Heart right ventricle (tissue), 16 donors: ENCODE data around the gene OSM. TPM values are rescaled to one million over a fixed set of nuclear protein-coding genes. Genes with fewer than 3 reads are reported as not detected.
A peak's percentile ranks its signal among the peaks of the same experiment; 100 is the strongest.

ENCODE experiments used
- ATAC-seq, 8 donors: fragments of 200-7000 bp; cut with Tn5 transposase; one replicate each; pipeline ENCODE4 v1.9.1; 2020; ENCODE audit warnings: mild to moderate bottlenecking in 8 of 8, moderate library complexity in 8 of 8, moderate number of reproducible peaks in 1 of 8
- DNase-seq, 2 donors: peaks; one replicate each; pipeline ENCODE4 v3.0.0-alpha.2; 2020
- H3K27ac ChIP-seq, 10 donors: fragments of 200-600 bp; sonication (generic) in 2 of 10; one replicate each; pipeline versions ENCODE4 v1.5.0 to v1.8.0; 2020 to 2022; ENCODE audit warnings: mild to moderate bottlenecking in 3 of 10
- H3K27me3 ChIP-seq, 7 donors: fragments of 200-600 bp; one replicate each; pipeline ENCODE4 v1.8.0; 2021 to 2022; ENCODE audit warnings: mild to moderate bottlenecking in 2 of 7
- H3K36me3 ChIP-seq, 9 donors: fragments of 200-600 bp; sonication (generic) in 1 of 9; one replicate each; pipeline versions ENCODE4 v1.5.0 to v1.8.0; 2020 to 2022; ENCODE audit warnings: mild to moderate bottlenecking in 2 of 9
- H3K4me1 ChIP-seq, 9 donors: fragments of 200-600 bp; sonication (generic) in 1 of 9; one replicate each; pipeline versions ENCODE4 v1.5.0 to v1.8.0; 2020 to 2022; ENCODE audit warnings: mild to moderate bottlenecking in 4 of 9
- H3K4me3 ChIP-seq, 10 donors: fragments of 200-600 bp; sonication (generic) in 2 of 10; one replicate each; pipeline versions ENCODE4 v1.5.0 to v1.8.0; 2020 to 2022; ENCODE audit warnings: mild to moderate bottlenecking in 7 of 10, moderate library complexity in 2 of 10
- H3K9me3 ChIP-seq, 11 donors: fragments of 200-600 bp in 10 of 11; sonication (generic) in 2 of 11; one replicate each; pipeline versions ENCODE4 v1.5.0 to v1.8.0; 2013 to 2022; ENCODE audit warnings: mild to moderate bottlenecking in 2 of 11, control low read depth in 1 of 11, moderate library complexity in 1 of 11
- CTCF ChIP-seq, 9 donors: fragments of 200-600 bp; sonication (generic) in 2 of 9; IDR thresholded peaks; one replicate each; pipeline versions ENCODE4 v1.5.0 to v1.8.0; 2021 to 2022; ENCODE audit warnings: antibody characterized with exemption in 9 of 9, mild to moderate bottlenecking in 5 of 9, moderate library complexity in 1 of 9
- WGBS, 2 donors: extraction: QIAGEN DNeasy Blood & Tissue Kit; methylation state at CpG; one replicate each; pipeline ENCODE4 v1.1.7; 2013; ENCODE audit warnings: inconsistent platforms in 1 of 2; 5-methylcytosine and 5-hydroxymethylcytosine counted together
- intact Hi-C, 10 donors: fragments of 100-400 bp; cut with DNase I; formaldehyde crosslinking; loops; one replicate each; pipeline versions ENCODE4 v1.11.1 to v1.14.2; 2022
- polyA plus RNA-seq, 2 donors: library from polyadenylated mRNA; stranded (reverse); fragments of 200-250 nt; gene quantifications; one replicate each; pipeline ENCODE4 v1.2.3, GENCODE V29; 2013
- total RNA-seq, 10 donors: library from RNA; stranded (reverse); fragmentation: NEBNext Ultra II Directional in 3 of 10; extraction: Animal tissue kit (Norgen Biotek cat#: 25700) in 3 of 10; gene quantifications; one replicate each; pipeline versions ENCODE4 v1.2.1 to v1.2.4, GENCODE V29; 2021 to 2023
- donor health status: Arrhythmogenic right ventricular cardiomyopathy.
- donor health status: ischemic (EF 13 %, LVEDD 7.1; RV severe dilation, severe dysfunction).
- donor health status: healthy with polysubstance abuse.
- donor health status: DM: no; HTN: yes; CAD: no.
- donor health status: DM: no; HTN: no; CAD: no.
- donor health status: ischemic (EF 25% LVEDD 6.9; RV normal size, moderate dysfunction).
- donor health status: ischemic (EF 25% LVEDD 5.7; RV mildly dilated, moderate dysfunction).
- donor health status: healthy.
- donor health status: DM: yes; HTN: yes; CAD: no.
- donor health status: Ischemic cardiomyopathy.
- donor health status: ischemic (EF 35%, LVEDD 5.7; RV mildly dilated, moderate dysfunction).
- donor health status: nonischemic (EF 11% LVEDD 7.7; RV severe dilation, severe dysfunction).
- donor health status: DM: yes; HTN: yes; CAD: no.
- donor health status: PGD.
- donor health status: ischemic (EF 29% LVEDD 5.4; RV normal size, mild dysfunction).
- donor health status: nonischemic (EF 23%, LVEDD 6.1; RV moderate dilation, normal function).

Gene OSM
- total and polyA plus RNA-seq, 12 donors, result 0.20 to 2.8 (median 0.41) TPM; not detected in 3

- no peaks in the 10 kb centered on the region for H3K27me3 ChIP-seq
- DNase-seq, result no peak
- intact Hi-C loops, result no loop called here
- no peak for TF ChIP-seq CTCF (IDR thresholded peaks at IDR 0.05)
- H3K36me3 ChIP-seq, result no peaks in the 10 kb centered on the region
- peaks cover 0 to 96% (median 12%) of the 10 kb centered on the region in 9 donors for H3K4me1 ChIP-seq
- peak in 1 of 8 donors; percentile 39 for ATAC-seq
- 80 to 83% methylated on average over 8 of the region's 8 CpGs for WGBS, 2 donors
- H3K4me3 ChIP-seq, result no peak overlapping the region
- H3K9me3 ChIP-seq, result no peaks in the 10 kb centered on the region
- peak overlapping the region in 1 of 10 donors; percentile 55 for H3K27ac ChIP-seq
Measured at GRCh38 chr22:30276039-30276438, 9.4 kb upstream of the OSM start.

DNA sequence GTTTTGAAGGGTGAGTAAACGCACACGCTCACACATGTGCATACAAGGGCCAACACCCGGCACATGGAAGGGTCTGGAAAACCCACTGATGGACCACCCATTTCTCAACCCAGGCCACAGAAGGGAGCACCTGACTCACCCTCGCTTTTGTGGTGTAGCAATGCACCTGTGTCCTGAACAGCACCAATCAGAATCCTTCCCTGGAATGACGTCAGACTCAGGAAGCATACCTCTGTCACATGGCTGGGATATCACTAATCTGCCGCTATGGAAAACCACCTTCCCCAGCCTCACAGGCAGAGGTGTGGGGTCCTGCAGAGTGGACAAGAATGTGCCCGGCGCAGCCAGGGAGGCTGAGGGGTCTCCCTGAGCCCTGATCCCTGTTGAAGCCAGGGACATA is 9.0 kb upstream of the OSM start:
- Histone ChIP-seq H3K4me1 (peaks cover 0 to 98% (median 12%) of the 10 kb centered on the region in 9 donors), H3K36me3 (no peaks in the 10 kb centered on the region), H3K9me3 (no peaks in the 10 kb centered on the region), H3K4me3 (no peak overlapping the region), H3K27me3 (no peaks in the 10 kb centered on the region), H3K27ac (peak overlapping the region in 1 of 10 donors; percentile 55)
- intact Hi-C loops, result no loop called here
- ATAC-seq (no peak), DNase-seq (no peak)
- 65 to 72% methylated on average over 8 of the region's 8 CpGs for WGBS, 2 donors
- TF ChIP-seq CTCF (IDR thresholded peaks at IDR 0.05), result no peak

DNA sequence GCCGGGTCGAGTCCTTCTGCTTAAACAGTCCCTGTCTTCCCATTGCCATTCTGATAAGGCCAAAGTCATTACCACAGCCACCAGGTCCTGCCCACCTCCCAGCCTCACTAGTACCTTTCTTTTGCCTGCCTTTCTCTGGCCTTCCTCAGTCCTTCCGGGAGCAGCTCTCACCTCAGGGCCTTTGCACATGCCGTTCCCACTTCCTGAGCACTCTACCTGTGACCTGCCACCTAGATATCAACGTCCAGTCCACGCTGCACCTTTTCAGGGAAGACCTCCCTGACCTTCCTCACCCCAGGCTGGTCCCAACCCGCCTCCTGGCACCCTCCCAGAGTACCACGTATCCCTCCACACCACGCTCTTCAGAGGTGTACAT is 7.8 kb upstream of the OSM start:
- no peaks in the 10 kb centered on the region for H3K9me3 ChIP-seq
- H3K27ac ChIP-seq, result peak overlapping the region in 1 of 10 donors; percentile 65
- 84 to 91% methylated on average over 9 of the region's 9 CpGs for WGBS, 2 donors
- H3K36me3 ChIP-seq, result no peaks in the 10 kb centered on the region
- TF ChIP-seq CTCF (IDR thresholded peaks at IDR 0.05), result no peak
- no peak overlapping the region for H3K4me3 ChIP-seq
- no peak for ATAC-seq
- no peak for DNase-seq
- H3K27me3 ChIP-seq, result no peaks in the 10 kb centered on the region
- H3K4me1 ChIP-seq, result peaks cover 0 to 93% (median 12%) of the 10 kb centered on the region in 9 donors
- intact Hi-C loops, result no loop called here

DNA sequence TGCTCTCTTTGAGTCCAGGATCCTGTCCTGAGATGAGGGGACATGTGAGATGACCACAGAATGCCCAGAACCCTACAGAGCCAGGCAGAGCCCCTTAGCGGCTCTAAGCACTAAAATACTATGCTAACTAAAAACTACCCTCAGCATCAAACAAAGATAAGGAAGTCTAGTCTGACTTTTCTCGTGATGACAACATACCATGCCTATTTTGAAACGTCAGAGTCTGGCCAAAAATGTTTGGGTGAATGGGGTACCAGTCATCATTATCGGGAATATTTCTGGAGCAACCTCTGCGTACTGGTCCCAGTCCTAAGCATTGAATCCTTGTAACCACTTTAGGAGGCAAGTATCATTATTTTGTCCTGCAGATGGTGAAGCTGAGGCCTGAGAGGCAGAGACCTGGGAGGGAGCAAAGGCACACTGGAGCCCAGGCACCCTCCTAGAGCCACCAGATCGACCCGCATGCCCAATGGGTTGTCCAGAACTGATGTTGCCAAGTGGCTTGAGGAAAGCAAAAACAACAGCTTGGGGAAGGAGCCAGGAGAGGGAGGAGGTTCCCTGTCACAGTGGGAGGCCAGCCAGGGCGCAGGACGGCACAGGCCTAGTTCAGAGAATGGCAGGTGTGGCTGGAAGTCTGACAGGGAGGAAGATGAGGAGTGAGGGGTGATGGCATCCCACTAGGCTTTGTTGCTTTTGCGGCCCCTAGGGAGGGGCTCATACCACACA is 7.2 kb upstream of the OSM start:
- Histone ChIP-seq H3K27me3 (no peaks in the 10 kb centered on the region), H3K4me1 (peaks cover 0 to 87% (median 12%) of the 10 kb centered on the region in 9 donors), H3K36me3 (no peaks in the 10 kb centered on the region), H3K4me3 (no peak overlapping the region), H3K9me3 (no peaks in the 10 kb centered on the region), H3K27ac (peak overlapping the region in 1 of 10 donors; percentile 65)
- no peak for TF ChIP-seq CTCF (IDR thresholded peaks at IDR 0.05)
- WGBS, 2 donors, result 62 to 67% methylated on average over 10 of the region's 10 CpGs
- ATAC-seq (no peak), DNase-seq (no peak)
- intact Hi-C loops, result no loop called here
